ENCODE data around the gene TMEM127. TPM values are rescaled to one million over a fixed set of nuclear protein-coding genes. Genes with fewer than 3 reads are reported as not detected.

The TMEM127 gene
- total and polyA plus RNA-seq, 2 experiments from 2014 or later: 33.6 to 44.4 TPM

- Histone ChIP-seq H3K4me2 (no peak overlapping the region), H4K20me1 (ENCODE audit: insufficient read depth, poor library complexity, severe bottlenecking) (no peaks in the 10 kb centered on the region), H3K4me3 (no peak overlapping the region), H3K9me3 (ENCODE audit: low read depth) (no peaks in the 10 kb centered on the region), H3K27me3 (no peaks in the 10 kb centered on the region), H3K36me3 (replicated peaks; ENCODE audit: insufficient read depth, low read depth) (no peaks in the 10 kb centered on the region), H2AFZ (no peak overlapping the region), H3K27ac (no peak overlapping the region), H3K79me2 (no peaks in the 10 kb centered on the region), H3K4me1 (ENCODE audit: insufficient read depth) (no peaks in the 10 kb centered on the region), H3K9me2 (replicated peaks; ENCODE audit: insufficient read depth) (no peaks in the 10 kb centered on the region)
- 94% methylated on average over 9 of the region's 9 CpGs for WGBS (ENCODE audit: low lambda C conversion rate, missing lambda C conversion rate)
- TF ChIP-seq, protein P1, sequence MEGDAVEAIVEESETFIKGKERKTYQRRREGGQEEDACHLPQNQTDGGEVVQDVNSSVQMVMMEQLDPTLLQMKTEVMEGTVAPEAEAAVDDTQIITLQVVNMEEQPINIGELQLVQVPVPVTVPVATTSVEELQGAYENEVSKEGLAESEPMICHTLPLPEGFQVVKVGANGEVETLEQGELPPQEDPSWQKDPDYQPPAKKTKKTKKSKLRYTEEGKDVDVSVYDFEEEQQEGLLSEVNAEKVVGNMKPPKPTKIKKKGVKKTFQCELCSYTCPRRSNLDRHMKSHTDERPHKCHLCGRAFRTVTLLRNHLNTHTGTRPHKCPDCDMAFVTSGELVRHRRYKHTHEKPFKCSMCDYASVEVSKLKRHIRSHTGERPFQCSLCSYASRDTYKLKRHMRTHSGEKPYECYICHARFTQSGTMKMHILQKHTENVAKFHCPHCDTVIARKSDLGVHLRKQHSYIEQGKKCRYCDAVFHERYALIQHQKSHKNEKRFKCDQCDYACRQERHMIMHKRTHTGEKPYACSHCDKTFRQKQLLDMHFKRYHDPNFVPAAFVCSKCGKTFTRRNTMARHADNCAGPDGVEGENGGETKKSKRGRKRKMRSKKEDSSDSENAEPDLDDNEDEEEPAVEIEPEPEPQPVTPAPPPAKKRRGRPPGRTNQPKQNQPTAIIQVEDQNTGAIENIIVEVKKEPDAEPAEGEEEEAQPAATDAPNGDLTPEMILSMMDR (IDR thresholded peaks at IDR 0.05; ENCODE audit: poor library complexity): no peak
- TF ChIP-seq EZH2 (IDR thresholded peaks at IDR 0.05; ENCODE audit: borderline replicate concordance) (no peak), EZH2phosphoT487 (IDR thresholded peaks at IDR 0.05; ENCODE audit: low read depth, severe bottlenecking, unreplicated experiment) (no peak)
- DNase-seq (ENCODE audit: low spot score): no peak
These were observed 26.0 kb downstream of the TMEM127 start for GRCh38 chr2:96239745-96240264.

DNA sequence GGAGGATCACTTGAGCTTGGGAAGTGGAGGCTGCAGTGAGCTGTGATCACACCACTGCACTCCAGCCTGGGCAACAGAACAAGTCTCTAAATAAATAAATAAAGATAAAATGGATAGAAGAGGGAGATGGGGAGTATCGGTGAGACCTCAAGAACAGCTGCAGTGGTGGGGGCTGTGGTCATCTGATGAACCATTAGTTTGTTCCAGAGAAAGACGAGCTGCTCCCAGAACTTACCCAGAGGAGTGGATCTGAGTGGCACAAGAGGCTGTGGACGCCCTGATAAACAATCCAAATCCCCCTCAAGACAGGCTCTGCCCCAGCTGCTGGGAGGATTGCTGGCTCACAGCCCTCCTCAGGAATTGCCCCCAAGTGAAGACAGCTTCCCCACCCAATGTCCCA lies 26.7 kb downstream of the TMEM127 start:
- no peaks in the 10 kb centered on the region for H3K36me3 ChIP-seq (replicated peaks; ENCODE audit: insufficient read depth, low read depth)
- H4K20me1 ChIP-seq (ENCODE audit: insufficient read depth, poor library complexity, severe bottlenecking): no peaks in the 10 kb centered on the region
- H3K27ac ChIP-seq: no peak overlapping the region
- H3K9me3 ChIP-seq (ENCODE audit: low read depth): no peaks in the 10 kb centered on the region
- no peak overlapping the region for H3K4me3 ChIP-seq
- no peaks in the 10 kb centered on the region for H3K9me2 ChIP-seq (replicated peaks; ENCODE audit: insufficient read depth)
- H3K27me3 ChIP-seq: no peaks in the 10 kb centered on the region
- no peak overlapping the region for H2AFZ ChIP-seq
- no peak for TF ChIP-seq EZH2 (IDR thresholded peaks at IDR 0.05; ENCODE audit: borderline replicate concordance)
- TF ChIP-seq, protein P1 (IDR thresholded peaks at IDR 0.05; ENCODE audit: poor library complexity): no peak
- TF ChIP-seq EZH2phosphoT487 (IDR thresholded peaks at IDR 0.05; ENCODE audit: low read depth, severe bottlenecking, unreplicated experiment): no peak
- no peaks in the 10 kb centered on the region for H3K4me1 ChIP-seq (ENCODE audit: insufficient read depth)
- H3K79me2 ChIP-seq: no peaks in the 10 kb centered on the region
- no peak overlapping the region for H3K4me2 ChIP-seq
- 87% methylated on average over 3 of the region's 3 CpGs for WGBS (ENCODE audit: low lambda C conversion rate, missing lambda C conversion rate)
- no peak for DNase-seq (ENCODE audit: low spot score)

GRCh38 chr2:96238266-96238665 lies 27.5 kb downstream of the TMEM127 start:
- TF ChIP-seq EZH2phosphoT487 (IDR thresholded peaks at IDR 0.05; ENCODE audit: low read depth, severe bottlenecking, unreplicated experiment) (no peak), EZH2 (IDR thresholded peaks at IDR 0.05; ENCODE audit: borderline replicate concordance) (no peak)
- TF ChIP-seq, protein P1 (IDR thresholded peaks at IDR 0.05; ENCODE audit: poor library complexity): no peak
- 94% methylated on average over 3 of the region's 3 CpGs for WGBS (ENCODE audit: low lambda C conversion rate, missing lambda C conversion rate)
- no peak overlapping the region for H3K27ac ChIP-seq

More at GRCh38 chr2:96238266-96238665, 27.5 kb downstream of the TMEM127 start:
- Histone ChIP-seq H3K4me3 (no peak overlapping the region), H3K4me1 (ENCODE audit: insufficient read depth) (no peaks in the 10 kb centered on the region), H3K4me2 (no peak overlapping the region), H4K20me1 (ENCODE audit: insufficient read depth, poor library complexity, severe bottlenecking) (no peaks in the 10 kb centered on the region), H3K36me3 (replicated peaks; ENCODE audit: insufficient read depth, low read depth) (no peaks in the 10 kb centered on the region), H3K79me2 (no peaks in the 10 kb centered on the region), H3K27me3 (no peaks in the 10 kb centered on the region), H2AFZ (no peak overlapping the region), H3K9me3 (ENCODE audit: low read depth) (no peaks in the 10 kb centered on the region), H3K9me2 (replicated peaks; ENCODE audit: insufficient read depth) (no peaks in the 10 kb centered on the region)
- no peak for DNase-seq (ENCODE audit: low spot score)

Data from hepatocyte (in vitro differentiated cells).